Stomach (tissue), 4 donors: ENCODE measurements around the gene VAV2.

Experiments
- CTCF ChIP-seq, 7 experiments: fragments of 450-650 bp in 4 of 7; fragments of 200-600 bp in 3 of 7; sonication (generic) in 3 of 7; IDR thresholded peaks; one replicate each; pipeline ENCODE4 v1.5.1; 2016 to 2019; ENCODE audit warnings: antibody characterized with exemption in 7 of 7, control low read depth in 2 of 7, mild to moderate bottlenecking in 1 of 7
- POLR2A ChIP-seq, 4 donors: fragments of 450-650 bp; IDR thresholded peaks; one replicate each; pipeline ENCODE4 v1.6.1; 2016; ENCODE audit warnings: antibody characterized with exemption in 4 of 4, control low read depth in 2 of 4, mild to moderate bottlenecking in 1 of 4, moderate library complexity in 1 of 4

GRCh38 chr9:133793471-133793870 lies 198.7 kb downstream of the VAV2 start:
- TF ChIP-seq CTCF (IDR thresholded peaks at IDR 0.05) (no peak), POLR2A (IDR thresholded peaks at IDR 0.05) (no peak)
